ENCODE data around the gene GOLT1A. TPM values are rescaled to one million over a fixed set of nuclear protein-coding genes. Genes with fewer than 3 reads are reported as not detected.

The GOLT1A gene
- total RNA-seq, 3 donors from 2014 or later (not counting 1 experiment from before 2014, with no cell fraction given), result not detected

- H3K4me1 Mint-ChIP-seq, result no peaks in the 10 kb centered on the region
- H3K27ac Mint-ChIP-seq, result no peak overlapping the region
- Histone ChIP-seq H3K27ac (ENCODE audit: low read length) (no peak overlapping the region), H3K4me1 (ENCODE audit: control insufficient read depth, insufficient read depth, low read length) (peaks cover 4% of the 10 kb centered on the region), H3K27me3 (ENCODE audit: control insufficient read depth, insufficient read depth, low read length) (peaks cover 2% of the 10 kb centered on the region), H3K36me3 (ENCODE audit: control insufficient read depth, insufficient read depth, low read length) (no peaks in the 10 kb centered on the region), H3K9me3 (ENCODE audit: control insufficient read depth, insufficient read depth, low read length) (no peaks in the 10 kb centered on the region), H3K4me3 (ENCODE audit: low read length) (no peak overlapping the region)
- H3K36me3 Mint-ChIP-seq, result no peaks in the 10 kb centered on the region
- TF ChIP-seq, protein P1, sequence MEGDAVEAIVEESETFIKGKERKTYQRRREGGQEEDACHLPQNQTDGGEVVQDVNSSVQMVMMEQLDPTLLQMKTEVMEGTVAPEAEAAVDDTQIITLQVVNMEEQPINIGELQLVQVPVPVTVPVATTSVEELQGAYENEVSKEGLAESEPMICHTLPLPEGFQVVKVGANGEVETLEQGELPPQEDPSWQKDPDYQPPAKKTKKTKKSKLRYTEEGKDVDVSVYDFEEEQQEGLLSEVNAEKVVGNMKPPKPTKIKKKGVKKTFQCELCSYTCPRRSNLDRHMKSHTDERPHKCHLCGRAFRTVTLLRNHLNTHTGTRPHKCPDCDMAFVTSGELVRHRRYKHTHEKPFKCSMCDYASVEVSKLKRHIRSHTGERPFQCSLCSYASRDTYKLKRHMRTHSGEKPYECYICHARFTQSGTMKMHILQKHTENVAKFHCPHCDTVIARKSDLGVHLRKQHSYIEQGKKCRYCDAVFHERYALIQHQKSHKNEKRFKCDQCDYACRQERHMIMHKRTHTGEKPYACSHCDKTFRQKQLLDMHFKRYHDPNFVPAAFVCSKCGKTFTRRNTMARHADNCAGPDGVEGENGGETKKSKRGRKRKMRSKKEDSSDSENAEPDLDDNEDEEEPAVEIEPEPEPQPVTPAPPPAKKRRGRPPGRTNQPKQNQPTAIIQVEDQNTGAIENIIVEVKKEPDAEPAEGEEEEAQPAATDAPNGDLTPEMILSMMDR (IDR thresholded peaks at IDR 0.05), result no peak
- H3K9me3 Mint-ChIP-seq, result no peaks in the 10 kb centered on the region
- H3K27me3 Mint-ChIP-seq (ENCODE audit: low read depth in 2 of 2), result peaks cover 28 to 48% of the 10 kb centered on the region in 2 donors
- intact Hi-C loops (cut with micrococcal nuclease), result no loop called here
- ATAC-seq (no peak), DNase-seq (peak in 1 of 2 donors; percentile 40)
- H3K4me3 Mint-ChIP-seq, result no peak overlapping the region
- no CpG with 5 or more reads among the region's 2 CpGs for WGBS (ENCODE audit: insufficient coverage)
Observed at GRCh38 chr1:204204944-204205343, 8.8 kb downstream of the GOLT1A start.

- H3K4me3 ChIP-seq (ENCODE audit: low read length), result no peak overlapping the region
- intact Hi-C loops (cut with micrococcal nuclease), result no loop called here
- TF ChIP-seq, protein P1 (IDR thresholded peaks at IDR 0.05), result no peak
- H3K9me3 Mint-ChIP-seq, result no peaks in the 10 kb centered on the region
- DNase-seq, result no peak
- 89% methylated on average over 5 of the region's 5 CpGs for WGBS (ENCODE audit: insufficient coverage)
- H3K36me3 ChIP-seq (ENCODE audit: control insufficient read depth, insufficient read depth, low read length), result no peaks in the 10 kb centered on the region
- ATAC-seq, result no peak
- peaks cover 4% of the 10 kb centered on the region for H3K4me1 ChIP-seq (ENCODE audit: control insufficient read depth, insufficient read depth, low read length)
- H3K9me3 ChIP-seq (ENCODE audit: control insufficient read depth, insufficient read depth, low read length), result no peaks in the 10 kb centered on the region
- H3K27me3 ChIP-seq (ENCODE audit: control insufficient read depth, insufficient read depth, low read length), result peaks cover 2% of the 10 kb centered on the region
- no peak overlapping the region for H3K4me3 Mint-ChIP-seq
- H3K36me3 Mint-ChIP-seq, result no peaks in the 10 kb centered on the region
- H3K27ac ChIP-seq (ENCODE audit: low read length), result no peak overlapping the region
- peaks cover 28 to 48% of the 10 kb centered on the region in 2 donors for H3K27me3 Mint-ChIP-seq (ENCODE audit: low read depth in 2 of 2)
- no peaks in the 10 kb centered on the region for H3K4me1 Mint-ChIP-seq
- no peak overlapping the region for H3K27ac Mint-ChIP-seq
Observed at GRCh38 chr1:204203206-204203767, 10.5 kb downstream of the GOLT1A start.

DNA sequence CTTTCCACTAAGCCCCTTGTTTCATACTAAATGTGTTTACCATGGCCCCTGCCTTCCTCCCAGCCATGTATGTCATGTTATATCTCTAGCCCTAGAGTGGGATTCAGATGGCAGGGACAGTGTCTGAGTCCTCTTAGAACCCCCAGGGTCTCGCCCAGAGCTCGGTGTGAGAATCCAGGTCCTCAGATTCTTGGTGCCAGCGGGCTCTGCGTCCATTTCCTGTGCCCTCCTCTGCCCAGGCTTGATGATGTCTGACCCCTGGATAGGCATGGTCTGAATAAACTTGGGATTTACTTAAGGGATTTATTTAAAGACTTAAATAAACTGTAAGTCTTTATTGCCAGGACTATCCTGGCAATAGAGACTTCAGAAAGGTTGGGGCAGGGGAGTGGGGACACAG lies 11.3 kb downstream of the GOLT1A start:
- H3K36me3 Mint-ChIP-seq, result no peaks in the 10 kb centered on the region
- intact Hi-C loops (cut with micrococcal nuclease), result no loop called here
- no peaks in the 10 kb centered on the region for H3K36me3 ChIP-seq (ENCODE audit: control insufficient read depth, insufficient read depth, low read length)
- H3K27me3 ChIP-seq (ENCODE audit: control insufficient read depth, insufficient read depth, low read length), result peaks cover 2% of the 10 kb centered on the region
- H3K27ac ChIP-seq (ENCODE audit: low read length), result no peak overlapping the region
- peaks cover 4% of the 10 kb centered on the region for H3K4me1 ChIP-seq (ENCODE audit: control insufficient read depth, insufficient read depth, low read length)
- no peak for DNase-seq
- no peak overlapping the region for H3K27ac Mint-ChIP-seq
- 95% methylated on average over 4 of the region's 4 CpGs for WGBS (ENCODE audit: insufficient coverage)
- H3K9me3 Mint-ChIP-seq, result no peaks in the 10 kb centered on the region
- H3K4me3 ChIP-seq (ENCODE audit: low read length), result no peak overlapping the region
- H3K4me1 Mint-ChIP-seq, result no peaks in the 10 kb centered on the region
- TF ChIP-seq, protein P1 (IDR thresholded peaks at IDR 0.05), result no peak
- ATAC-seq, result no peak
- H3K27me3 Mint-ChIP-seq (ENCODE audit: low read depth in 2 of 2), result peaks cover 28 to 42% of the 10 kb centered on the region in 2 donors
- no peaks in the 10 kb centered on the region for H3K9me3 ChIP-seq (ENCODE audit: control insufficient read depth, insufficient read depth, low read length)
- H3K4me3 Mint-ChIP-seq, result no peak overlapping the region

Measured in natural killer cell (primary cell).